ENCODE results near the gene HNRNPUL1. TPM values are rescaled to one million over a fixed set of nuclear protein-coding genes. Genes with fewer than 3 reads are reported as not detected.

The HNRNPUL1 gene
- total RNA-seq, 2 experiments from 2014 or later: 194 to 360 TPM

DNA sequence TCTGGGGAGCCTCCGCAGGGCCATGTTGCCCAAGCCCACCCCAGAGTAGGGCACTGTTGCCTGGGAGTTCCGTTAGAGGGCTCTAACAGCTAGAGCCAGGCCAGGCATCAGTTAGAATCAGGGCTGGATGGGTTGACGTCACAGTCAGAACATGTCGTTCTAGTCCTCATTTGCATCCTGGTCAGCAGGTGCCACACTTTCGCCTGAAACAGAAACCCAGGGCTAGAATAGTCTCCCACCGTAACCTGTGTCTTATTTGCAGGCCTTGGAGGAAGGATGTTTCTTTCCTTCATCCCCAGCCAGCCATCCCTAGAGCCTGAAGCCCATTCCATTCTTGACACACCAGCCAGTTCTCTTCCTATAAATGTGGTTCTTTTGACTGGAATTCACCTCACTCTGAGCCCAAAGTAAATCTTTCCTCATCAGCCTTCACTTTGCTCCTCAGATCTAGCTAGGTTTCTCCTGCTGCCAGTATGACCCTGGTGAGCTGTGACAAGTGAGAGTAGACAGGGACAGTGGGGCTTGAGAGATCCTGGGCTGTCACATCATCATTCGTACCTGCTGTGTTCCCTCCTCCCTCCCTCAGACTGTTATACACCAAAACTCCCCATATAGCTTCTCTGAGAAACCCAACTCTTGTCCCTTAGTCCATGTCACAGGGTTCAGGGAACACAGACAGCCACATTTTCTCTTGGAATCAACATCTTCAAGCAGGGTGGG lies 33.6 kb downstream of the HNRNPUL1 start:
- intact Hi-C loops (cut with micrococcal nuclease; ENCODE audit: unreplicated experiment): no loop called here
- Histone ChIP-seq H2AFZ (ENCODE audit: low read length) (no peak overlapping the region), H4K20me1 (ENCODE audit: insufficient read depth, low read length) (no peaks in the 10 kb centered on the region), H3K4me3 (ENCODE audit: low read depth, low read length, poor library complexity, severe bottlenecking) (no peak overlapping the region), H3K4me1 (ENCODE audit: insufficient read depth, low read length, poor library complexity, severe bottlenecking) (peaks cover 16% of the 10 kb centered on the region), H3K27ac (ENCODE audit: low read depth, low read length, poor library complexity, severe bottlenecking) (peak overlapping the region; percentile 14), H3K9me2 (ENCODE audit: insufficient read depth, low read length) (no peaks in the 10 kb centered on the region), H3K79me2 (ENCODE audit: insufficient read depth, low read depth, low read length) (no peaks in the 10 kb centered on the region), H3K4me2 (ENCODE audit: low read length) (peak overlapping the region; percentile 21; the same call in 1 of the 2 replicates), H3K36me3 (ENCODE audit: insufficient read depth, low read length) (peaks cover 100% of the 10 kb centered on the region), H3K9me3 (ENCODE audit: low read length) (no peaks in the 10 kb centered on the region)
- peak; percentile 34 for DNase-seq (ENCODE audit: low spot score)
- ChIA-PET POLR2A (interaction anchor here (0.7 kb wide), 1 partner anchor 689 kb away, joined by 3 read pairs; no protein-coding TSS in a partner anchor), CTCF (ENCODE audit: unreplicated experiment) (interaction anchor here (1.4 kb wide), 1 partner anchor 10 kb away, joined by 5 read pairs; no protein-coding TSS in a partner anchor)
- no TSS peak for BruUV-seq (replicated peaks)
- TF ChIP-seq EZH2phosphoT487 (IDR thresholded peaks at IDR 0.05; ENCODE audit: borderline replicate concordance, low read depth, low read length): no peak
- TF ChIP-seq, protein P1, sequence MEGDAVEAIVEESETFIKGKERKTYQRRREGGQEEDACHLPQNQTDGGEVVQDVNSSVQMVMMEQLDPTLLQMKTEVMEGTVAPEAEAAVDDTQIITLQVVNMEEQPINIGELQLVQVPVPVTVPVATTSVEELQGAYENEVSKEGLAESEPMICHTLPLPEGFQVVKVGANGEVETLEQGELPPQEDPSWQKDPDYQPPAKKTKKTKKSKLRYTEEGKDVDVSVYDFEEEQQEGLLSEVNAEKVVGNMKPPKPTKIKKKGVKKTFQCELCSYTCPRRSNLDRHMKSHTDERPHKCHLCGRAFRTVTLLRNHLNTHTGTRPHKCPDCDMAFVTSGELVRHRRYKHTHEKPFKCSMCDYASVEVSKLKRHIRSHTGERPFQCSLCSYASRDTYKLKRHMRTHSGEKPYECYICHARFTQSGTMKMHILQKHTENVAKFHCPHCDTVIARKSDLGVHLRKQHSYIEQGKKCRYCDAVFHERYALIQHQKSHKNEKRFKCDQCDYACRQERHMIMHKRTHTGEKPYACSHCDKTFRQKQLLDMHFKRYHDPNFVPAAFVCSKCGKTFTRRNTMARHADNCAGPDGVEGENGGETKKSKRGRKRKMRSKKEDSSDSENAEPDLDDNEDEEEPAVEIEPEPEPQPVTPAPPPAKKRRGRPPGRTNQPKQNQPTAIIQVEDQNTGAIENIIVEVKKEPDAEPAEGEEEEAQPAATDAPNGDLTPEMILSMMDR (conservative IDR thresholded peaks at IDR 0.05; ENCODE audit: low read length): no peak

- no peaks in the 10 kb centered on the region for H3K79me2 ChIP-seq (ENCODE audit: insufficient read depth, low read depth, low read length)
- H2AFZ ChIP-seq (ENCODE audit: low read length): no peak overlapping the region
- H3K4me1 ChIP-seq (ENCODE audit: insufficient read depth, low read length, poor library complexity, severe bottlenecking): peaks cover 16% of the 10 kb centered on the region
- H3K27ac ChIP-seq (ENCODE audit: low read depth, low read length, poor library complexity, severe bottlenecking): peak overlapping the region; percentile 14
- H3K4me3 ChIP-seq (ENCODE audit: low read depth, low read length, poor library complexity, severe bottlenecking): no peak overlapping the region
- no peaks in the 10 kb centered on the region for H3K9me2 ChIP-seq (ENCODE audit: insufficient read depth, low read length)
- intact Hi-C loops (cut with micrococcal nuclease; ENCODE audit: unreplicated experiment): no loop called here
- no peaks in the 10 kb centered on the region for H3K9me3 ChIP-seq (ENCODE audit: low read length)
- no peak for DNase-seq (ENCODE audit: low spot score)
- ChIA-PET CTCF (ENCODE audit: unreplicated experiment) (interaction anchor here (1.4 kb wide), 1 partner anchor 10 kb away, joined by 5 read pairs; no protein-coding TSS in a partner anchor), POLR2A (interaction anchor here (0.7 to 0.8 kb wide), 2 partner anchors 54 to 689 kb away, joined by 3 read pairs; no protein-coding TSS in a partner anchor)
- no peaks in the 10 kb centered on the region for H4K20me1 ChIP-seq (ENCODE audit: insufficient read depth, low read length)
- TF ChIP-seq EZH2phosphoT487 (IDR thresholded peaks at IDR 0.05; ENCODE audit: borderline replicate concordance, low read depth, low read length): no peak
- TF ChIP-seq, protein P1 (conservative IDR thresholded peaks at IDR 0.05; ENCODE audit: low read length): no peak
- BruUV-seq (replicated peaks): no TSS peak
- H3K36me3 ChIP-seq (ENCODE audit: insufficient read depth, low read length): peaks cover 100% of the 10 kb centered on the region
- no peak overlapping the region for H3K4me2 ChIP-seq (ENCODE audit: low read length)
Measured at GRCh38 chr19:41298348-41298964, 34.3 kb downstream of the HNRNPUL1 start.

Data from OCI-LY7 (cell line).